Measurements from ENCODE around the gene ICA1L.

- no peak for TF ChIP-seq FOXM1 (IDR thresholded peaks at IDR 0.05; ENCODE audit: low read depth)
- TF ChIP-seq SMC3 (IDR thresholded peaks at IDR 0.05; ENCODE audit: low read depth, low read length): no peak
- TF ChIP-seq CHD2 (IDR thresholded peaks at IDR 0.05; ENCODE audit: low read length, partially characterized antibody): no peak
- no peak for TF ChIP-seq IRF3 (IDR thresholded peaks at IDR 0.05; ENCODE audit: low read depth, low read length)
- TF ChIP-seq CTCF (IDR thresholded peaks at IDR 0.05): no peak
Observed at GRCh38 chr2:202768273-202768672, 103.3 kb downstream of the ICA1L start.
